SU-DHL-6 (cell line): ENCODE measurements around the gene CERS1.

ENCODE experiments used
- CTCF ChIP-seq: fragments of 200-600 bp; sonication (generic); IDR thresholded peaks from one replicate; pipeline ENCODE4 v1.5.1; 2017; ENCODE audit warnings: antibody characterized with exemption, mild to moderate bottlenecking, low read length, moderate library complexity; ENCODE audit not compliant: insufficient read depth, poor library complexity, severe bottlenecking
- EZH2phosphoT487 ChIP-seq: fragments of 200-600 bp; sonication (generic), shearing (Covaris generic); conservative IDR thresholded peaks from 2 replicates; pipeline ENCODE4 v1.6.1; 2018; ENCODE audit warnings: mild to moderate bottlenecking, antibody characterized with exemption, low read length, moderate library complexity, mixed read lengths

- no peak for TF ChIP-seq CTCF
- TF ChIP-seq EZH2phosphoT487: no peak
Measured at GRCh38 chr19:18897094-18898029, 1.4 kb upstream of the CERS1 start.
